Kidney epithelial cell (primary cell): Measurements from ENCODE around the gene EIF2D. TPM values are rescaled to one million over a fixed set of nuclear protein-coding genes. Genes with fewer than 3 reads are reported as not detected.

Experiments
- DNase-seq: peaks from one replicate; pipeline ENCODE4 v3.0.0-alpha.2; 2010; ENCODE audit warnings: low read depth
- H3K27me3 ChIP-seq: 2 replicates; pipeline ENCODE4 v1.6.0; 2011; ENCODE audit warnings: low read length; ENCODE audit not compliant: control insufficient read depth, insufficient read depth
- H3K36me3 ChIP-seq: 2 replicates; pipeline ENCODE4 v1.5.1; 2011; ENCODE audit warnings: low read length; ENCODE audit not compliant: control insufficient read depth, insufficient read depth
- H3K4me3 ChIP-seq: 2 replicates; pipeline ENCODE4 v1.5.1; 2011; ENCODE audit warnings: low read depth, mild to moderate bottlenecking, control low read depth, low read length
- CTCF ChIP-seq: IDR thresholded peaks from 2 replicates; pipeline ENCODE4 v1.5.1; 2011; ENCODE audit warnings: mild to moderate bottlenecking, moderate library complexity, low read length, control low read depth, inconsistent platforms; ENCODE audit not compliant: insufficient read depth, poor library complexity, severe bottlenecking
- total RNA-seq: library from RNA; depleted of rRNA; stranded (reverse); fragments of >200 nt; gene quantifications from 2 replicates; pipeline ENCODE4 v1.2.3, GENCODE V29; 2015

EIF2D gene
- total RNA-seq, 1 donor from 2014 or later, result 55.4 TPM

- H3K27me3 ChIP-seq, result no peaks in the 10 kb centered on the region
- no peak for DNase-seq
- no peak overlapping the region for H3K4me3 ChIP-seq
- no peaks in the 10 kb centered on the region for H3K36me3 ChIP-seq
- no peak for TF ChIP-seq CTCF
Measured at GRCh38 chr1:206578978-206579374, 33.3 kb downstream of the EIF2D start.

DNA sequence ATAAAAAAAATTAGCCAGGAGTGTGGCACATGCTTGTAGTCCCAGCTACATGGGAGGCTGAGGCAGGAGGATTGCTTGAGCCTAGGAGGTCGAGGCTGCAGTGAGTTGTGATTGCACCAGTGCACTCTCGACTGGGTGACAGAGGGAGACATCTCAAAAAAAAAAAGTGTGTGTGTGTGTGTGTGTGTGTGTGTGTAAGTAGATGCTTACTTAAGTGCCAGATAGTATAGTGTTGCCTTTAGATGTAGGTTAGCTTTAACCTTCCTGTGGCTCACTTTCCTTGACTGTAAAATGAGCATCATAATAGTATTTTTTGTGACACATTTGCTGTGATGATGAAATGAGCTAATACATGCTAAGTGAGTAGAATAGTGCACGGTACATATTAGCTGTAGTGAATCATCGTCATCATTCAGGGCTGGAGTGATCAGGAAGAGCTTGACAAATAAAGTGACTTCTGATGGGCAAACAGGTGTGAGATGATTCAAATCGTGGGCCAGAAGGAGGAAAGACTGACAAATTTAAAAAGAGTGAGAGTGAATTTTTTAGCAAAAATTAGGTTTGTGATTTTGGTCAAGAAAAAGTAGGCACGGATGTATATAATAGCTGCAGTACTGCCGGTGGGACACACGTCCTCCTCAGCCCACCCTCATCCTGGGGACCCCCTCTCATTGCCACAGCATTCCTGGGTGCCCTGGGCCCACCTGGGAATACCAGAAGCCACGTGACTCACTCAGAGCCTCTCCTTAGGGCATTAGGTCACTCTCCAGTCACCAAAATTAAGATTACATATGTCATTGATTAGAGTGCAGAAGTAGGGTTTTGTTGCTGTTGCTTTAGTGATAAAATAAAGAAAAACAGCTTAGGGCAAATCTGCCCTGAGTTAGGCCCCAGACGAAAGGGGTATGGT is 33.9 kb downstream of the EIF2D start:
- no peak overlapping the region for H3K4me3 ChIP-seq
- DNase-seq, result no peak
- TF ChIP-seq CTCF, result no peak
- no peaks in the 10 kb centered on the region for H3K36me3 ChIP-seq
- H3K27me3 ChIP-seq, result no peaks in the 10 kb centered on the region

DNA sequence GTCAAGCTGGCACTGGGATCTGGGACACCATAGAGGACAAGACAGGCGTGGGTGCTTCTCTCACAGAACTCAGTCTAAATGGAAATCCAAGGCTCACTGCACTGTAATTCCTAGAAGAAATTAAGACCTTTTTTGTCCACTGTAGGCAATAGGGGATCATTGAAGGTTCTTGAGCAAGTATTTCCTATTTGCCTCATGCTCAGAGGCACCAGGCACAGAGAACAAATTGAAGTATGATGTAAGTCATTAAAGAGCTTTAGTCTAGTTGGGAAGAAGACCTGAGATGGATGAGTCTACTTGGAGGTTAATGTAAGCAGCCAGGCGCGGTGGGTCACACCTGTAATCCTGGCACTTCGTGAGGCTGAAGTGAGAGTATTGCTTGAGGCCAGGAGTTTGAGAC is 34.6 kb downstream of the EIF2D start:
- H3K4me3 ChIP-seq, result no peak overlapping the region
- no peak for DNase-seq
- TF ChIP-seq CTCF, result no peak
- H3K27me3 ChIP-seq, result no peaks in the 10 kb centered on the region
- H3K36me3 ChIP-seq, result no peaks in the 10 kb centered on the region

- no peaks in the 10 kb centered on the region for H3K36me3 ChIP-seq
- no peaks in the 10 kb centered on the region for H3K27me3 ChIP-seq
- DNase-seq, result no peak
- no peak for TF ChIP-seq CTCF
- H3K4me3 ChIP-seq, result no peak overlapping the region
Measured at GRCh38 chr1:206575894-206576737, 36.1 kb downstream of the EIF2D start.

DNA sequence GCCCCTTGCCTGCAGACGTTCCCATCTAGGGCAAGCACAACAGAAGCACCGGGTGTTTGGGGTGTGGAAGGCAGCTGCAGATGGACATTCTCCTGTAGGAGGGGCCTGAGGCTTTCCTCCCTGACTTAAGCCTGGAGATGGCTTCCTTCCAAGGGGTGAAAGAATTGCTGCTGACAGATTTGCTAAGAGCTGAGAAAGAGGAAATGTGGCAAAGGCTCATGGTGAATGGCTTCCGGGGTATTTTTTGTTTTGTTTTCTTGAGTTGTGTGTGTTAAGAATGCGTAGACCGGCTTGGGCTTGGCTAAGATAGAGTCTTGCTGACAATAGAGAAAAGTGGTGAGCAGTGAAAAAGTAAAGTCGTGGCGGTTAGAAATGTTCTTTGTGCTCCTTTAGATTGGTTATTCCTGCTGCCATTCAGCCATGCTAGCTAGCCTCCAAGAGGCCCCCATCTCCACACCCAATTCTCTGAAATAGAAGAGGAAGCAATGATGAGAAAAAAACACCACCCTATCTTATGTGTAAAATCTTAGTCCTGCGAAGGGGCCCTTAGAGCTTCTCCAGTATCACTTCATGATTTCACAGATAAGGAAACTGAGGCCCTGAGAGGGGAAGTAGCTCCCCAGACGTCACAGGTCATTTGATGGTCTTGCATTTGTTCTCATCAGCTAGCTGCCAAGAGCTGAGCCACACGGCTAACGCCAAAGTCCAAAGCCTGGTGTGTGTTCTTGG is 36.9 kb downstream of the EIF2D start:
- H3K36me3 ChIP-seq, result no peaks in the 10 kb centered on the region
- TF ChIP-seq CTCF, result no peak
- no peak overlapping the region for H3K4me3 ChIP-seq
- DNase-seq, result no peak
- H3K27me3 ChIP-seq, result no peaks in the 10 kb centered on the region
